Type B pancreatic cell (in vitro differentiated cells): ENCODE results near the gene NXPH3. TPM values are rescaled to one million over a fixed set of nuclear protein-coding genes. Genes with fewer than 3 reads are reported as not detected.
"Not testable (repeated sequence)": the region's sequence is repeated elsewhere in the genome, so short reads cannot be mapped to it uniquely, and the experiment has no call there.

Experiments
- DNase-seq: peaks from one replicate; pipeline ENCODE4 v3.0.0; 2021; ENCODE audit warnings: mixed read lengths; ENCODE audit not compliant: unreplicated experiment; ENCODE audit errors: extremely low spot score
- H3K27ac Mint-ChIP-seq: 2 replicates; pipeline ENCODE4 v1.8.0; 2021; ENCODE audit warnings: mild to moderate bottlenecking, mixed read lengths
- H3K27me3 Mint-ChIP-seq: 2 replicates; pipeline ENCODE4 v1.8.0; 2021; ENCODE audit warnings: mixed read lengths
- H3K36me3 Mint-ChIP-seq: 2 replicates; pipeline ENCODE4 v1.8.0; 2021; ENCODE audit warnings: mixed read lengths
- H3K4me1 Mint-ChIP-seq: one replicate; pipeline ENCODE4 v1.8.0; 2021; ENCODE audit warnings: mixed read lengths; ENCODE audit not compliant: unreplicated experiment
- H3K4me3 Mint-ChIP-seq: 2 replicates; pipeline ENCODE4 v1.8.0; 2021; ENCODE audit warnings: mild to moderate bottlenecking, mixed read lengths
- H3K9me3 Mint-ChIP-seq: 2 replicates; pipeline ENCODE4 v1.8.0; 2021; ENCODE audit warnings: mixed read lengths
- CTCF ChIP-seq: fragments of 200-600 bp; sonication (generic); conservative IDR thresholded peaks from 2 replicates; pipeline ENCODE4 v1.5.0; 2021; ENCODE audit warnings: antibody characterized with exemption, mild to moderate bottlenecking
- total RNA-seq: library from RNA; stranded (reverse); gene quantifications from 2 replicates; pipeline ENCODE4 v1.2.1, GENCODE V29; 2021; ENCODE audit warnings: low replicate concordance

NXPH3 gene
- total RNA-seq, 1 donor from 2014 or later = 0.46 TPM

- H3K27ac Mint-ChIP-seq = peak overlapping the region; percentile 74
- peaks cover 17% of the 10 kb centered on the region for H3K4me1 Mint-ChIP-seq
- peak; percentile 53 for DNase-seq
- peaks cover 14% of the 10 kb centered on the region for H3K27me3 Mint-ChIP-seq
- TF ChIP-seq CTCF = peak; percentile 62
- H3K9me3 Mint-ChIP-seq = no peaks in the 10 kb centered on the region
- no peak overlapping the region for H3K4me3 Mint-ChIP-seq
- H3K36me3 Mint-ChIP-seq = no peaks in the 10 kb centered on the region
These were observed 27.0 kb upstream of the NXPH3 start for GRCh38 chr17:49548506-49549310.

GRCh38 chr17:49549311-49549605, 26.4 kb upstream of the NXPH3 start:
- Mint-ChIP-seq H3K4me1 (peaks cover 20% of the 10 kb centered on the region), H3K27ac (peak overlapping the region; percentile 56), H3K36me3 (no peaks in the 10 kb centered on the region), H3K27me3 (peaks cover 14% of the 10 kb centered on the region), H3K4me3 (no peak overlapping the region), H3K9me3 (no peaks in the 10 kb centered on the region)
- TF ChIP-seq CTCF = no peak
- DNase-seq = peak; percentile 56

- H3K4me1 Mint-ChIP-seq = peaks cover 20% of the 10 kb centered on the region
- TF ChIP-seq CTCF = no peak
- no peak overlapping the region for H3K4me3 Mint-ChIP-seq
- peak; percentile 59 for DNase-seq
- H3K27ac Mint-ChIP-seq = peak overlapping the region; percentile 56
- peaks cover 14% of the 10 kb centered on the region for H3K27me3 Mint-ChIP-seq
- no peaks in the 10 kb centered on the region for H3K36me3 Mint-ChIP-seq
- no peaks in the 10 kb centered on the region for H3K9me3 Mint-ChIP-seq
These were observed 25.7 kb upstream of the NXPH3 start for GRCh38 chr17:49549691-49550678.

- H3K36me3 Mint-ChIP-seq, H3K27ac Mint-ChIP-seq, H3K4me3 Mint-ChIP-seq, H3K9me3 Mint-ChIP-seq: not testable (repeated sequence)
- peak; percentile 32 for DNase-seq
- H3K4me1 Mint-ChIP-seq = peaks cover 20% of the 10 kb centered on the region
- peaks cover 14% of the 10 kb centered on the region for H3K27me3 Mint-ChIP-seq
These were observed 24.9 kb upstream of the NXPH3 start for GRCh38 chr17:49550764-49551163.

- no peak for TF ChIP-seq CTCF
- DNase-seq = peak; percentile 59
- H3K27ac Mint-ChIP-seq = no peak overlapping the region
- H3K36me3 Mint-ChIP-seq = no peaks in the 10 kb centered on the region
- H3K4me3 Mint-ChIP-seq = no peak overlapping the region
- H3K4me1 Mint-ChIP-seq = peaks cover 20% of the 10 kb centered on the region
- no peaks in the 10 kb centered on the region for H3K9me3 Mint-ChIP-seq
- peaks cover 14% of the 10 kb centered on the region for H3K27me3 Mint-ChIP-seq
These were observed 24.2 kb upstream of the NXPH3 start for GRCh38 chr17:49551221-49552069.
